Liver (tissue), 3 donors: Measurements from ENCODE around the gene GPN1.

Source experiments
- FOXA1 ChIP-seq: IDR thresholded peaks from 2 replicates; pipeline ENCODE4 v1.6.1; 2016; ENCODE audit warnings: antibody characterized with exemption
- GABPA ChIP-seq, 2 donors: IDR thresholded peaks in 1 of 2; conservative IDR thresholded peaks in 1 of 2; 2 replicates each; pipeline ENCODE4 v1.6.1; 2016; ENCODE audit warnings: antibody characterized with exemption in 2 of 2, mild to moderate bottlenecking in 1 of 2, moderate library complexity in 1 of 2
- HNF4G ChIP-seq: IDR thresholded peaks from 2 replicates; pipeline ENCODE4 v1.6.1; 2016; ENCODE audit warnings: antibody characterized with exemption
- JUND ChIP-seq, 2 donors: IDR thresholded peaks; 2 replicates each; pipeline ENCODE4 v1.6.1; 2016; ENCODE audit warnings: antibody characterized with exemption in 2 of 2
- RAD21 ChIP-seq, 2 donors: IDR thresholded peaks; 2 replicates each; pipeline ENCODE4 v1.6.1; 2016; ENCODE audit warnings: antibody characterized with exemption in 2 of 2, mild to moderate bottlenecking in 2 of 2
- RXRA ChIP-seq, 2 donors: IDR thresholded peaks; 2 replicates each; pipeline ENCODE4 v1.6.1; 2017 to 2018; ENCODE audit warnings: antibody characterized with exemption in 2 of 2, mild to moderate bottlenecking in 1 of 2
- SP1 ChIP-seq: IDR thresholded peaks from 2 replicates; pipeline ENCODE4 v1.6.1; 2018; ENCODE audit warnings: antibody characterized with exemption, mild to moderate bottlenecking
- TAF1 ChIP-seq: conservative IDR thresholded peaks from 2 replicates; pipeline ENCODE4 v1.6.1; 2016; ENCODE audit warnings: antibody characterized with exemption, mild to moderate bottlenecking
- YY1 ChIP-seq: IDR thresholded peaks from 2 replicates; pipeline ENCODE4 v1.6.1; 2016; ENCODE audit warnings: antibody characterized with exemption, mild to moderate bottlenecking
- TF ChIP-seq, protein P1 (sequence below): fragments of 150-350 bp; IDR thresholded peaks from 2 replicates; pipeline ENCODE4 v1.5.1; 2017; ENCODE audit warnings: improper control_type of control experiment, low read depth, low read length; ENCODE audit not compliant: missing input control
- TF ChIP-seq, protein P2 (sequence below): IDR thresholded peaks from 2 replicates; pipeline ENCODE4 v1.6.1; 2016; ENCODE audit warnings: antibody characterized with exemption
- TF ChIP-seq, protein P3 (sequence below): IDR thresholded peaks from 2 replicates; pipeline ENCODE4 v1.6.1; 2016; ENCODE audit warnings: antibody characterized with exemption
- TF ChIP-seq, protein P4 (sequence below): IDR thresholded peaks from 2 replicates; pipeline ENCODE4 v1.6.1; 2016; ENCODE audit warnings: antibody characterized with exemption, mild to moderate bottlenecking
- TF ChIP-seq, protein P5 (sequence below): IDR thresholded peaks from 2 replicates; pipeline ENCODE4 v1.6.1; 2016; ENCODE audit warnings: antibody characterized with exemption
- donor health status: healthy.
- donor health status: healthy.

DNA sequence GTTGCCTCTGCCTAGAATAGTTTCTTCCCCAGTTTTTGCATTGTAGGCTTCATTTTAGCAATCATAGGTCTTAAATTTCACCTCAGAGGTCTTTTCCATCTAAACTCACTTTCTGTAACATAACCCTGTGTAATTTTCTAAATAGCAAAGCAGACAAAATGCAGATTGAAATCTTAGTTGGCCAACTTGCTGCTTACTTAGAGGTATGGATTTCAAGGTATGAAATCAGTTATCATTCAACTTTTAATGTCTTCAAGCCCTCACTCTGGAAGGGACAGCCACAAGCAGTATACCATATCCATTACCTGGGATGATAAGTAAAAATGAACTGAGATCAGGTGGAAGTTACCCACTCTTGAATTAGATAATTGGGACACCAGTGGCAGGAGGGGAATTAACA is 3.9 kb upstream of the GPN1 start:
- TF ChIP-seq, protein P1, sequence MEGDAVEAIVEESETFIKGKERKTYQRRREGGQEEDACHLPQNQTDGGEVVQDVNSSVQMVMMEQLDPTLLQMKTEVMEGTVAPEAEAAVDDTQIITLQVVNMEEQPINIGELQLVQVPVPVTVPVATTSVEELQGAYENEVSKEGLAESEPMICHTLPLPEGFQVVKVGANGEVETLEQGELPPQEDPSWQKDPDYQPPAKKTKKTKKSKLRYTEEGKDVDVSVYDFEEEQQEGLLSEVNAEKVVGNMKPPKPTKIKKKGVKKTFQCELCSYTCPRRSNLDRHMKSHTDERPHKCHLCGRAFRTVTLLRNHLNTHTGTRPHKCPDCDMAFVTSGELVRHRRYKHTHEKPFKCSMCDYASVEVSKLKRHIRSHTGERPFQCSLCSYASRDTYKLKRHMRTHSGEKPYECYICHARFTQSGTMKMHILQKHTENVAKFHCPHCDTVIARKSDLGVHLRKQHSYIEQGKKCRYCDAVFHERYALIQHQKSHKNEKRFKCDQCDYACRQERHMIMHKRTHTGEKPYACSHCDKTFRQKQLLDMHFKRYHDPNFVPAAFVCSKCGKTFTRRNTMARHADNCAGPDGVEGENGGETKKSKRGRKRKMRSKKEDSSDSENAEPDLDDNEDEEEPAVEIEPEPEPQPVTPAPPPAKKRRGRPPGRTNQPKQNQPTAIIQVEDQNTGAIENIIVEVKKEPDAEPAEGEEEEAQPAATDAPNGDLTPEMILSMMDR = no peak
- TF ChIP-seq, protein P2, sequence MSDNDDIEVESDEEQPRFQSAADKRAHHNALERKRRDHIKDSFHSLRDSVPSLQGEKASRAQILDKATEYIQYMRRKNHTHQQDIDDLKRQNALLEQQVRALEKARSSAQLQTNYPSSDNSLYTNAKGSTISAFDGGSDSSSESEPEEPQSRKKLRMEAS = no peak
- TF ChIP-seq YY1 (no peak), HNF4G (no peak), RAD21 (IDR thresholded peaks at IDR 0.05) (no peak), JUND (IDR thresholded peaks at IDR 0.05) (no peak), GABPA (IDR thresholded peaks at IDR 0.05 in 1 of 2, conservative IDR thresholded peaks at IDR 0.05 in 1 of 2) (no peak), SP1 (no peak), FOXA1 (no peak), TAF1 (no peak), RXRA (IDR thresholded peaks at IDR 0.05) (no peak)
- TF ChIP-seq, protein P3, sequence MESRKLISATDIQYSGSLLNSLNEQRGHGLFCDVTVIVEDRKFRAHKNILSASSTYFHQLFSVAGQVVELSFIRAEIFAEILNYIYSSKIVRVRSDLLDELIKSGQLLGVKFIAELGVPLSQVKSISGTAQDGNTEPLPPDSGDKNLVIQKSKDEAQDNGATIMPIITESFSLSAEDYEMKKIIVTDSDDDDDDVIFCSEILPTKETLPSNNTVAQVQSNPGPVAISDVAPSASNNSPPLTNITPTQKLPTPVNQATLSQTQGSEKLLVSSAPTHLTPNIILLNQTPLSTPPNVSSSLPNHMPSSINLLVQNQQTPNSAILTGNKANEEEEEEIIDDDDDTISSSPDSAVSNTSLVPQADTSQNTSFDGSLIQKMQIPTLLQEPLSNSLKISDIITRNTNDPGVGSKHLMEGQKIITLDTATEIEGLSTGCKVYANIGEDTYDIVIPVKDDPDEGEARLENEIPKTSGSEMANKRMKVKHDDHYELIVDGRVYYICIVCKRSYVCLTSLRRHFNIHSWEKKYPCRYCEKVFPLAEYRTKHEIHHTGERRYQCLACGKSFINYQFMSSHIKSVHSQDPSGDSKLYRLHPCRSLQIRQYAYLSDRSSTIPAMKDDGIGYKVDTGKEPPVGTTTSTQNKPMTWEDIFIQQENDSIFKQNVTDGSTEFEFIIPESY = no peak
- TF ChIP-seq, protein P4, sequence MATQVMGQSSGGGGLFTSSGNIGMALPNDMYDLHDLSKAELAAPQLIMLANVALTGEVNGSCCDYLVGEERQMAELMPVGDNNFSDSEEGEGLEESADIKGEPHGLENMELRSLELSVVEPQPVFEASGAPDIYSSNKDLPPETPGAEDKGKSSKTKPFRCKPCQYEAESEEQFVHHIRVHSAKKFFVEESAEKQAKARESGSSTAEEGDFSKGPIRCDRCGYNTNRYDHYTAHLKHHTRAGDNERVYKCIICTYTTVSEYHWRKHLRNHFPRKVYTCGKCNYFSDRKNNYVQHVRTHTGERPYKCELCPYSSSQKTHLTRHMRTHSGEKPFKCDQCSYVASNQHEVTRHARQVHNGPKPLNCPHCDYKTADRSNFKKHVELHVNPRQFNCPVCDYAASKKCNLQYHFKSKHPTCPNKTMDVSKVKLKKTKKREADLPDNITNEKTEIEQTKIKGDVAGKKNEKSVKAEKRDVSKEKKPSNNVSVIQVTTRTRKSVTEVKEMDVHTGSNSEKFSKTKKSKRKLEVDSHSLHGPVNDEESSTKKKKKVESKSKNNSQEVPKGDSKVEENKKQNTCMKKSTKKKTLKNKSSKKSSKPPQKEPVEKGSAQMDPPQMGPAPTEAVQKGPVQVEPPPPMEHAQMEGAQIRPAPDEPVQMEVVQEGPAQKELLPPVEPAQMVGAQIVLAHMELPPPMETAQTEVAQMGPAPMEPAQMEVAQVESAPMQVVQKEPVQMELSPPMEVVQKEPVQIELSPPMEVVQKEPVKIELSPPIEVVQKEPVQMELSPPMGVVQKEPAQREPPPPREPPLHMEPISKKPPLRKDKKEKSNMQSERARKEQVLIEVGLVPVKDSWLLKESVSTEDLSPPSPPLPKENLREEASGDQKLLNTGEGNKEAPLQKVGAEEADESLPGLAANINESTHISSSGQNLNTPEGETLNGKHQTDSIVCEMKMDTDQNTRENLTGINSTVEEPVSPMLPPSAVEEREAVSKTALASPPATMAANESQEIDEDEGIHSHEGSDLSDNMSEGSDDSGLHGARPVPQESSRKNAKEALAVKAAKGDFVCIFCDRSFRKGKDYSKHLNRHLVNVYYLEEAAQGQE = no peak
- TF ChIP-seq, protein P5, sequence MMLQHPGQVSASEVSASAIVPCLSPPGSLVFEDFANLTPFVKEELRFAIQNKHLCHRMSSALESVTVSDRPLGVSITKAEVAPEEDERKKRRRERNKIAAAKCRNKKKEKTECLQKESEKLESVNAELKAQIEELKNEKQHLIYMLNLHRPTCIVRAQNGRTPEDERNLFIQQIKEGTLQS = no peak
